HG02885 (cell line): ENCODE measurements around the gene ABCA3.
A peak's percentile ranks its signal among the peaks of the same experiment; 100 is the strongest.
"Not testable (repeated sequence)": the region's sequence is repeated elsewhere in the genome, so short reads cannot be mapped to it uniquely, and the experiment has no call there.

ENCODE experiments used
- ATAC-seq: cut with Tn5 transposase; IDR thresholded peaks from one replicate; pipeline ENCODE4 v1.9.1; 2021; ENCODE audit warnings: mild to moderate bottlenecking; ENCODE audit not compliant: unreplicated experiment, poor library complexity

The ABCA3 gene

DNA sequence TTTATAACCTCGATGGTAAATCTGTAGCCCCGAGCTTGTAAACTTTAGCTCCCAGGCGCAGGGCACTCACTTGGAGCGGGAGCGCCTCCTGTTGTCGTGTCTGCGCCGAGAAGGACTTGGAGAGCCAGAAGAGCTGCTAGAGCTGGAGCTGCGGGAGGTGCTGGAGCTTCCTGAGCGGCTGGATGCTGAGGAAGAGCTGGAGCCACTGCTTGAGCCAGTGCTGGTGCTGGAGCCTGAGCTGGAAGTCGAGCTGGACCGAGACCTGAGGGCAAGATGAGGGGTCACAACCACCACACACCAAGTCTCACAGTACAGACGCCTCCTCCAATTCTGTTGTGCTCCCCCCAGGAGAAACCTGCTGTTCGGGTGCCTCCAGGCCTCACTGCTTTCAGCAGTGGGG lies 77.5 kb downstream of the ABCA3 start:
- ATAC-seq, result not testable (repeated sequence)

DNA sequence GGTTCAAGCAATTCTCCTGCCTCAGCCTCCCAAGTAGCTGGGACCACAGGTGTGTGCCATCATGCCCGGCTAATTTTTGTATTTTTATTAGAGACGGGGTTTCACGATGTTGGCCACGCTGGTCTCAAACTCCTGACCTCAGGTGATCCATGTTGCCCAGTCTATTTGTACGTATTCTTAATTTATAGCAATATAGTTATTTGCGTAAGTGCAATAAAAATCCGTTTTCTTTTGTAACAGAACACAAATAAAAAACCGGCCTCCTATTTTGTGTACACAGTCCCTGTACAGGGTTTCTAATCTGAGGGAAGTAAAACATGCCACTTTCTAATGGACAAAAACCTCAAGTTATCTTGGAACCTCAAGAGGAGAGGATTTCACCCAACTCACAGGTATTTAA lies 80.3 kb downstream of the ABCA3 start:
- no peak for ATAC-seq

DNA sequence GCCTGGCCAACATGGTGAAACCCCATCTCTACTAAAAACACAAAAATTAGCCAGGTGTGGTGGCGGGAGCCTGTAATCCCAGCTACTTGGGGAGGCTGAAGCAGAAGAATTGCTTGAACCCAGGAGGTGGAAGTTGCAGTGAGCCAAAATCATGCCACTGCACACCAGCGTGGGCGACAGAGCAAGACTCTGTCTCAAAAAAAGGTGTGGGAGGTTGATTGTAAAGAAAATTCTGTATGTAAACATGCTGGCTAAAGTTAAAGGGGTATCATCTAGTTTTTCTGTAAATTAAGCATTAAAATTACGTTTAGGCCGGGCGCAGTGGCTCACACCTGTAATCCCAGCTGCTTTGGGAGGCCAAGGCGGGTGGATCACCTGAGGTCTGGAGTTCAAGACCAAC lies 82.0 kb downstream of the ABCA3 start:
- not testable (repeated sequence) for ATAC-seq

DNA sequence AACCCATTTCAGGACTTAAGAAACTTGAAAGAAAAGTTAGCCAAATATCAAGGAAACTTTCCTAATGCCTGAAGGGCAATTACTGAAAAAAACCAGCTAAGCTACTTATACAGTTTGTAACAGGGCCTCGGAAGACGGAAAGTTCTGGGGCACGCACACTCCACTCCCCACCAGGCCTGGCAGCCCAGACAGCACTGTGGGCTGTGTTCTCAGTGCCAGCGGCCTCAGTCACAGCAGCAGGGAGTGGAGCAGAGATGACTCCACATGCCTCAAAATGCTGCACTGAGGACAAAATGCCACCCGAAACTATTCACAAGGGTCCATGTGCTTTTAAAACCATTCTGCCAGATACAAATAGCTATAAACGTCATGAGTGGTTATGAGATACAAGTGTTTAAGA lies 82.8 kb downstream of the ABCA3 start:
- ATAC-seq, result no peak

DNA sequence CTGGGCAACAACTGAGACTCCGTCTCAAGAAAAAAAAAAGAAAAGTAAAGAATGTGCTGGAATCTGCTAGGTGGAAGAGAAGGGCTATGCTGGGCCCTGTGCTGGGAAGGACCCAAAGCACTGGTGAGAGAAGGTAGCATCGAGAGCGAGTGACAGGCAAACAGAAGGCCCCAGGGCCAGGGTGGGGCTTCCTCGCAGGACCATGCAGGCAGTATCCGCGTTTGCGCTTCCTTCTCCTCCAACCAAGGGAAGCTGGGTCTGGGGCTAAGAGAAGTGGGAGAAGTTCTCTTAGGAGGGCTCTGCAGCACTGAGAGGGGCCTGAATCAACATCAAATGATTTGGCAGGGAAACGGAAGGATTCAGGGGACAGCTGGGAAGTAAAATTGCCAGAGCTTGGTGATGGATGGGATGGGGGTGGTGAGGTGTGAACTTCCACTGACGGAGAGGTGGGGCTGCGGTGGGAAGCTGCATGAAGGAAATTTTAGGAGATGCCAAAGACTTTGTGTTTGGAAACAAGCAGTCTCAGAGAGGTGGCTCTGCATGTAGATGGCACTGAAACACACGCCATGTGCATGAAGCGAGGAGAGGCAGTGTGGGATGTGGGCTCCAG lies 83.9 kb downstream of the ABCA3 start:
- no peak for ATAC-seq

DNA sequence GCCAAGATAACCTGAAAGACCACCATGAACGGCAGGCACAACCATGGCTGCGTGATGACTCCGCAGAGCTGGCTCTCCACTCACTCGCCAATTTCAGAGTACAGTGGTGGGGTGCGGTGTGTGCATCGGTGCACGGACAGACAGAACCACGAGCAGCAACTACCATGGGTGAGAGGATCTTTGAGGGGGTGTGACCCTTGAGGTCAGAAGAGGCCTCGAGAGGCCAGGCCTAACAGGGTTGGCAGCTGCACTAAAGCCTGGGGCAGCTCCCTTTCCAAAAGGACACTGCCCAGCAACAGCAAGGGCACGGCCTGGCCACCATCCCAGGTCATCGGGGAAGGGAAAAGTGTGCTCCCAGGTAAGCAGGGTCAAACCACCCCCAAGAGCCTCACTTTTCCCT lies 87.2 kb downstream of the ABCA3 start:
- no peak for ATAC-seq

DNA sequence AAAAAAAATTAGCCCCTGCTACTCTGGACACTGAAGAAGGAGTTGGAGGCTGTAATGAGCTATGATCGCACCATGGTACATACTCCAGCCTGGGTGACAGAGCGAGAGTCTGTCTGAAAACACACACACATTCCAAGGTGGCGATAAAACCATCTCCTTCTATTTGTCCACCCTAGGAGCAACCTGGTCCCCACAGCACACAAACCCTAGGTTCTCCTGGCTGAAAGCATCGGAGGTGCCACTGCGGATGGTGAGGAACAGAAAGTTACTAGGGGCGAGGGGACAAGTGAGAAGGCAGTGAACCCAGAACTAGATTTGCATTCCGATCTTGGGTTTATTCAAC lies 87.8 kb downstream of the ABCA3 start:
- no peak for ATAC-seq

DNA sequence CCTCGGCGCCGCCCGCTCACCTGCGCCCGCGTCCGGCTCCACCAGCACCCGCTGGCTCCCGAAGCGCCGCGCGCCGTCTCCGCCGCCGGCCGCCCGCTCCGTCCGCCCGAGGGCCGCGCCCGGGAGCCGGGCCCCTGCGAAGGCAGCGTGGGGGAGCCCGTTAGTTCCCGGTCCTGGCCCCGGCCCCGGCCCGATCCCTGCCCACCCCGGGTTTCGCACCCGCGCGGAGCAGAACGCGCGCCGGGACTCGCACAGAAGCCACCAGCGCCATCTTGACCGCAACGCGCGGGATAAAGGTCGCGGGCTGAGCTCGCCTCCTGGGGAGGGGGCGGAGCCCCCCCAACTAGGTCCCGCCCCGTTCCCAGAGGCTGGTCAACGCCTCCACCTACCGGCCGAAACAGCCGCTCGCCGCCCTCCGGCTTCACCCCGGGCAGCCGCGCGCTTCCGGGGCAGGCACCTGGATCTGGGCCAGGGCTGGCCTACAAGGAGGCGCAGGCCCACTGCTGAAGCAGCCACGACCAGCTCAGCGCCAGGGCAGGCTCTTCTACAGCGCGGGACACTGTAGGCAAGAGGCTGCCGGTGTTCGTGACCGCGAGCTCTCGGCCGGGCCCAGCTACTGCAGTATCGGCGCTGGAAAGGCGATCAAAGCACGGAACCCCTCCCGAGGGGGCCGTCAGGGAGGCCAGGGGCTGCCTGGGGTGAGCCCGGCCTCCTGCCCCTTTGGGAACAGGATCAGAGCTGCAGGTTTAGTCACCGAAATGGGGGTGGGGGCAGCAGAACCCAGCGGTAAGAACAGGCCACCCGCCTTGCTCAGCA lies 89.0 kb downstream of the ABCA3 start, which contains the start of gene ECI1:
Gene ECI1, minus strand, starts transcription at position 292 of the 816 bp plus-strand sequence. Its CDS starts 21 bp downstream, at position 271.
- ATAC-seq, result peak; percentile 88

DNA sequence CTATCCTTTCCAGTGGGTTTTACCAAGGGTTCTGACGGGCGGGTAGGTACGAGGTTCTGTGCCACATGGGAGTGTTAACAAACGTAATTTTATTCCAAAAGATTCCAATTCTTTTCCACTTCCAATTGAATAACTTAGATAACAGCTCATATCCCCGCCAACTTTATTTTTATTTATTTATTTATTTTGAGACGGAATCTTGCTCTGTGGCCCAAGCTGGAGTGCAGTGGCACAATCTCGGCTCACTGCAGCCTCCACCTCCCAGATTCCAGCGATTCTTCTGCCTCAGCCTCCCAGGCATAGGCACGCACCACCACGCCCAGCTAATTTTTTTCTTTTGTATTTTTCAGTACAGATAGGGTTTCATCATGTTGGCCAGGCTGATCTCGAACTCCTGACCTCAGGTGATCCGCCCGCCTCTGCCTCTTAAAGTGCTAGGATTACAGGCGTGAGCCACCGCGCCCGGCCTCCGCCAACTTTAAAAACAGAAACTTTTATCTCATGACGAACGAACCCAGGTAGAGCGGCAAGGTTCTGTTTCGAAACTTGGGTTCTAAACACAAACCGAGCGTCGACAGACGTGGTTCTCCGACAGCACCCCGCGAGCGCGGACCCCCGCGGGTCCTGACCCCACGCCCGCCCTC lies 89.8 kb downstream of the ABCA3 start:
- ATAC-seq, result no peak

DNA sequence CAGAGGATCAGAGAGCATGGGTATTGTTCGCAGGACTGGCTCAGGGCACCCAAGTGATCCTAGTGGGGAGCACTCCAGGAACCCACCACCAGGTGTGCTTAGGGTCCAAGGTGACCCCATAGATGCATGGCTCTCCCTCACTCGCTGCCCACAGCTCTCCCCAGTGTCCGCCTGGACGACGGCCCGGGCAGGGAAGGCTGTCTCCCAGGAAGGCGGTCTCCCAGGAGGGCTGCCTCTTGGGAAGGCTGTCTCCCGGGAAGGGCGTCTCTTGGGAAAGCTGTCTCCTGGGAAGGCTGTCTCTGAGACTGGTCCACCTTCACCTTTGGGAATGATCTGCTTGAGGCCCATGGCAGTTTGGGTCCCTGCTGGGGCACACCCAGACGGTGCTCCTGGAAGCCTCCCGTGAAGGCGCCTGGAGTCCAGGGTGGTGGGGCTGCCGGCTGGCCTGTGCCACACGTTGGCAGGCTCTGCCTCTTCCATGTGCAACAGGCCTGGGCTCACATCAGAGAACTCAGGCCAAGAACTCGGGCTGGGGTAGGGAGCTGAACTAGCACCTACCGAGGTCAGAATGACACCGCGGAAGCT lies 94.1 kb downstream of the ABCA3 start:
- ATAC-seq, result no peak

DNA sequence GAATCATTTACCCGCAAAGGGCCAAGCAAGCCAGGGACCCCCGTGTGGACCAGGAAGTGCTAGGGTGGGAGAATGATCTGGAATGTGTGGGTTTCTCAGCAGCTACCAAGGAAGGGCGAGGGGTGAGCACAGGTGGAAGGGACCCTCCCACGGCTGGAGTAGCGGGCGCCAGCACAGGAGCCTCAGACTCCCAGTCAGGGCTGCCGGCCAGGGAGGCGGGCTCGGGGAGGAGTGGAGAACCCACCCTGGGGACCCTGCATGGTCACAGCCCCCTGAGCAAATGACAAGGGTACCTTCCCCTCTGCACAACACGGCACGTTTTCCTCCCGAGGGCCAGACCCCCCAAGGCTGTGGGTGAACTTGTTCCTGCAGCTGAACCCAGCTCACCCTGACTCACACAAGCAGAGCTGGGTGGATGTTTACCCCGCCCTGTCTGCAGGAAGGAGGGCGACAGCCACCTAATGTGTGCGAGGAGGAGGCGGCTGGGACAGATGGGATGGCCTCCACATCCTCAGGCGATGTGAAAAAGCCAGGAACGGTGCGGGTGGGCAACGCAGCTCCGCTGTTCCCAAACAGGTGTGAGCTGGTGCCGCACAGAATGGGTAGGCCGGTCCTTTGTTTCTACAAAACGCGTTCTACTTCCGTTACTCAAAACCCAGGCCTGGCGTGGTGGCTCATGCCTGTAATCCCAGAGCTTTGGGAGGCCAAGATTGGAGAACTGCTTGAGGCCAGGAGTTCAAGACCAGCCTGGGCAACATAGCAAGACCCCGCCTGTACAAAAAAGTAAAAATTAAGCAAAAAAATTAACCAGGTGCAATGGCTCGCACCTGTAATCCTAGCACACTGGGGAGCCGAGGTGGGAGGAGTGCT lies 95.4 kb downstream of the ABCA3 start:
- ATAC-seq, result no peak

DNA sequence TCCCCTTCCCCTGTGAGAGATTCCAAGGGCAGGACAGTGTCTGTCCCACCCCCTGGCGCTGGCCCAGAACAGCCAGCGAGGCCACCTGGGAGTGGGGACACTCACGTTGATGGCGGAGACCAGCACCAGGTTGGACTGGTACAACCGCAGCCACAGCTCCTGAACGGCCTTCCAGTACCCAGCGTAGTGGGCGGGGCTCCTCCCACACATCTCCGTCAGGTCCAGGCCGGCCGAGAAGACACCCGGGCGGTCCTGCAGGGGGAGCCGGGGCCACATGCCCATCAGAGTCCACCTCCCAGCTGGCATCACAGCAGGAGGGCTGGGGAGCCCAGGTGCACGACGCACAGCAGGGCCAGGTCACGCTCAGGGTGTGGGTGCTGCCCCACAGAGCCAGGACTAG lies 96.2 kb downstream of the ABCA3 start:
- ATAC-seq, result no peak

DNA sequence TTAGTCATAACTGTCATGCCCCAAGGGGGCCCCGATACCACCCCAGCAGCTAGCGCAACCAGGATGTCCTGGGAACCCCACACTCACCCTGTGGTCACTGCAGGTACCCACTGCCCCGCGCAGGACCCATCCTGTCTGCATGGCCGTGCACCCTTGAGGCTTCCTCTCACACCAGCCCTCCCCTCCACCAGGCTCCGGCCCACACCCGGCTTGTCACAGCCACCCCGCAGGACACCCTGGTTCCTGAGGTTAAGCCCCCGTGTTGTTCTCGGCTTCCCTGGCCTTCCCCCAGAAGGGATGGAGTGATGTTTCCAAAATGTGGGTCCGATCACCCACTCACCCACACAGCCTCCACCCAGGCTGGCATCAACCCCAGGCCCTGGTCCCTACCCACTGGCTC lies 96.7 kb downstream of the ABCA3 start:
- ATAC-seq, result no peak

DNA sequence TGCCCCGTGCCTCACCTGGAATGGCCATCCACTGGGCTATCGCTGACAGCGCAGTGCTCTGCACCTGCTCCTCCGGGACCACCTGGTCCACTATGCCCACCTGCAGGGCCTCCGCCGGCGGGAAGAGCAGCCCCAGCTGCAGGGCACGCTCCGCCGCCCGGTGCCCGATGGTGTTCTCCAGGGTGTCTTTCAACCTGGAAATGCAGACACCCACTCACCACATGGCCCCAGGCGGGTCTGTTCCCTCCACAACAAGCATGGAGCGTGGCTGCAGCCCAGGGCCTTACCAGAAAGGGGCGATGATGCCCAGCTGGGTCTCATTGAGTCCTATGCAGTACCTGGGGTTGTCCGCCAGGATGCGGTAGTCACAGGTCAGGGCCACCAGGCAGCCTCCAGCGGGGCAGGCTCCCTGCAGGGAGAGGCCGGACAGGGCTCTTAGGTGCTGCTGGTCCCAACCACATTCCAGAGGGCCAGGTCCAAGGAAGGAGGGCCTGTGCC lies 97.4 kb downstream of the ABCA3 start:
- no peak for ATAC-seq

DNA sequence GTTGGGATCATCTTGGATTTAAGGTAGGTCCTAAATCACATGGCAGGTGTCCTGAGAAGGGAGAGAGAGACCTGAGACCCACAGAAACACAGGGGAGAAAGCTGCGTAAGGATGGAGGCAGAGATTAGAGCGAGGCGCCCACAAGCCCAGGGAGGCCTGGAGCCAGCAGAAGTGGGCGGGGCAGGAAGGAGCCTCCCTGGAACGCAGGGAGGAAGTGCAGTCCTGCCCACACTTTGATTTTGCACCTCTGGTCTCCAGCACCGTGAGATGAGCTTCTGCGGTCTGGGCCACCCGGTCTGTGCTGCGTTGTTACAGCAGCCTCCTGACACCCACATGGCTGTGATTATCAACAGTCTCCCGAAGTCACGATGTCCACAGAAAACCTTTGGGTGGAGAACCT lies 97.9 kb downstream of the ABCA3 start:
- no peak for ATAC-seq

DNA sequence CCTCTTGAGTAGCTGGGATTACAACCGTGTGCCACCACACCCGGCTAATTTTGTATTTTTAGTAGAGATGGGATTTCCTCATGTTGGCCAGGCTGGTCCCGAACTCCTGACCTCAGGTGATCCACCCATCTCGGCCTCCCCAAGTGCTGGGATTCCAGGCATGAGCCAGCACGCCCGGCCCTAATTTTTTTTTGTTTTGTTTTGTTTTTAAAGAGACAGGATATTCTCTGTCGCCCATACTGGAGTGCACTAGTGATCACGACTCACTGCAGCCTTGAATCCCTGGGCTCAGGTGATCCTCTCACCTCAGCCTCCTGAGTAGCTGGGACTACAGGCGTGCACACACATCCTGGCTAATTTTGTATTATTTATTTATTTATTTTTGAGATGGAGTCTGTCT lies 100.2 kb downstream of the ABCA3 start:
- ATAC-seq, result not testable (repeated sequence)

DNA sequence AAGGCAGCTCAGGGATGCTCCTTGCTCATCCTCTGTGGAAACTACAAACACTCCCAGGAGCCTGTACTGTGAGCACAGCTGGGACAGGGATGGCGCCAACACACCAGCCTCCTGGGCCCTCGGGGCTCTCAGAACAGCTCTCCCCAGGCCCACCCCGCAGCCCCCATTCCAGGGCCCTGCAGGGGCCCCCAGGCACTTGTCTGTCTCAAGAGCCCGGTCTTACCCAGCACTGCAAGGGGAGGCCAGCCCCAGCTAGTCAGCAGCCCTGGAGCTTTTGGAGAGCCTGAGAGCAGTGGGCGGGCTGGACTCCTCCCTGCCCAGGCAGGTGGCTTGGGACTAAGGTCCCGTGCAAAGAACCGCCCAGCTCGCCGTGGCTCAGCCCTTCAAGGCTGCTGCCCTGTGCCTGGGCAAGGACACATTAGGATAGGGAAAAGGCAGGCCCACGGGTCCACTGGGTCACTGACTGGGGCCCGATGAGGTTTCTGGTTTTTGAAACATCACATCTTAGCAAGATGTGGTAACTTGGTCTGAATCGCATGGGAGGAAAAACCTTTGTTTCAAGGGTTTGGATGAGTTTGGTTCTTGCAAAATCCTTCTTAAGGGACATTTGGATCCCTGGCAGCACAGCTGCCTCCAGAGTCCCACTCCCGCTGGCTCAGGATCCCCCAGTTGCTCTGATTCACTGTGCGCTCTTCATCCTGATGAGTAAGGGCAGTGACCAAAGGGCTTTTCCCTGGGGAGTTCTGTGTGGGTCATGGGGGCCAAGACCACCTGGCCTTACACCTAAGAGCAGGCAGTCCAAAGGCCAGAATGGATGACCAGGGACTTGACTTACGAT lies 101.5 kb downstream of the ABCA3 start:
- no peak for ATAC-seq

DNA sequence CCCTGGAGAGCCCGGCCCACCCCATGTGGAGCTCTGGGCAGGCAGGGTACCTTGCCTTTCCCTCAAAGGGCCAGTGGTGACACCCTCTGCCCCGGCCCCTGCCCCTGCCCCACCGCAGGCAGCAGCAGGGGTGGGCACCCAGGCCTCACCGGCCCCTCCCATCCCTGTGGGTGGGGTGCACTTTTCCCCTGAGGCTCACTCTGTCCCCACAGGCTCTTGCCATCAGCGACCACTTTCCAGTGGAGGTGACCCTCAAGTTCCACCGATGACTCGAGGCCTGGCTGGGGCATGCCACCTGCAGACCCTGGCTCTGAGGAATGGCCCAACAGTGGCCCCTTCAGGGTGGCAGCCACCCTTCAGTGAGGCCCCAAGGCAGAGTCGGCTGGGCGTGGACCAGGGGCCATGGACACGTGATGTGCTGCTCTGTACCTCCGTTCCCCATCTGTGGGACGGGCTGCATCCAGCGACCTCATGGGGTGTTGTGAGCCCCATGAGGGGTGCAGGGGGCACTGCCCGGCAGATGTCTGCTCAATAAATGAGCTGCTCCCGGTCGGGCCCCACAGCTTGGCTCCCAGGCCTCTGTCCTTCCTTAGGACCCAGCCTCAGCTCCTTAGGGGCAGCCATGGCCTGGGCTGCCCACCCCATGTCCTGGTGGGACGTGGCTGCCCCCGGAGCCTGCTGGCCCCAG lies 102.2 kb downstream of the ABCA3 start:
- no peak for ATAC-seq
